HCT116 (cell line): ENCODE measurements around the gene ZNF502. TPM values are rescaled to one million over a fixed set of nuclear protein-coding genes. Genes with fewer than 3 reads are reported as not detected.

Experiments used
- ATAC-seq: fragments of 200-7000 bp; cut with Tn5 transposase; 2 replicates; pipeline ENCODE4 v1.9.1; 2020; ENCODE audit warnings: mild to moderate bottlenecking, moderate library complexity
- BruUV-seq: library from RNA; stranded (reverse); fragments of 400-500 nt; replicated peaks from 2 replicates; lab custom pipeline; 2021; lab: Mats Ljungman, UMichigan
- CTCF ChIA-PET: fragments of 300-600 bp; sonication (Branson Sonifier 250); formaldehyde crosslinking; loops from one replicate; lab custom pipeline; 2021; ENCODE audit warnings: antibody characterized with exemption; lab: Charles Lee
- POLR2A ChIA-PET: fragments of 300-600, 350-600 bp; sonication (Branson Sonifier 250); formaldehyde crosslinking; loops from one replicate; lab custom pipeline; 2021; ENCODE audit warnings: antibody characterized with exemption; lab: Charles Lee
- RAD21 ChIA-PET, 2 experiments: fragments of 300-600 bp; sonication (Branson Sonifier 250); formaldehyde crosslinking; loops; one replicate each; lab custom pipeline; 2023; ENCODE audit warnings: low total read pairs in 2 of 2; ENCODE audit not compliant: uncharacterized antibody in 2 of 2, unreplicated experiment in 2 of 2, low non-redundant PET in 1 of 2; lab: Charles Lee
- DNase-seq: peaks from one replicate; pipeline ENCODE4 v3.0.0-alpha.2; 2010; ENCODE audit warnings: low read depth, low spot score
- H2AFZ ChIP-seq: fragments of 200-600 bp; shearing (Covaris generic), sonication (generic); 2 replicates; pipeline ENCODE4 v1.6.1; 2017; ENCODE audit warnings: low read depth, mixed run types, mixed read lengths, antibody characterized with exemption, low read length; ENCODE audit not compliant: poor library complexity, severe bottlenecking
- H3K27ac ChIP-seq: 2 replicates; pipeline ENCODE4 v1.5.1; 2012; ENCODE audit warnings: low read depth, low read length
- H3K27me3 ChIP-seq: fragments of 200-600 bp; sonication (generic); 2 replicates; pipeline ENCODE4 v1.6.1; 2016; ENCODE audit warnings: mixed run types, low read length, mixed read lengths; ENCODE audit not compliant: insufficient read depth
- H3K36me3 ChIP-seq, 2 experiments: fragments of 200-500 bp in 1 of 2; fragments of 200-600 bp in 1 of 2; sonication (Bioruptor generic) in 1 of 2; sonication (generic) in 1 of 2; 2 replicates each; pipeline versions ENCODE4 v1.5.1 to v1.6.1; 2014 to 2016; ENCODE audit warnings: low read length in 2 of 2, inconsistent platforms in 1 of 2, mixed read lengths in 1 of 2, mixed run types in 1 of 2; ENCODE audit not compliant: insufficient read depth in 2 of 2, control insufficient read depth in 1 of 2
- H3K4me1 ChIP-seq, 2 experiments: fragments of 200-600 bp in 1 of 2; sonication (generic) in 1 of 2; 2 replicates each; pipeline versions ENCODE4 v1.5.1 to v1.6.1; 2012 to 2017; ENCODE audit warnings: low read length in 2 of 2, inconsistent platforms in 1 of 2, mild to moderate bottlenecking in 1 of 2, mixed read lengths in 1 of 2, mixed run types in 1 of 2, moderate library complexity in 1 of 2; ENCODE audit not compliant: insufficient read depth in 2 of 2, control insufficient read depth in 1 of 2
- H3K4me2 ChIP-seq: fragments of 200-600 bp; sonication (generic); 2 replicates; pipeline ENCODE4 v1.6.1; 2017; ENCODE audit warnings: mixed run types, low read length, mixed read lengths
- H3K4me3 ChIP-seq, 2 experiments: fragments of 200-600 bp in 1 of 2; sonication (generic) in 1 of 2; replicated peaks in 1 of 2; 2 replicates each; pipeline ENCODE4 v1.5.1; 2011 to 2016; ENCODE audit warnings: low read length in 2 of 2, control low read depth in 1 of 2, low read depth in 1 of 2, mild to moderate bottlenecking in 1 of 2, mixed read lengths in 1 of 2, mixed run types in 1 of 2
- H3K79me2 ChIP-seq: fragments of 200-600 bp; sonication (generic); 2 replicates; pipeline ENCODE4 v1.6.1; 2017; ENCODE audit warnings: mild to moderate bottlenecking, mixed run types, low read length, moderate library complexity, mixed read lengths; ENCODE audit not compliant: insufficient read depth
- H3K9ac ChIP-seq: fragments of 200-600 bp; sonication (generic); 2 replicates; pipeline ENCODE4 v1.6.1; 2016; ENCODE audit warnings: low read length, mixed read lengths
- H3K9me2 ChIP-seq: fragments of 200-600 bp; sonication (generic), shearing (Covaris generic); 2 replicates; pipeline ENCODE4 v1.6.1; 2017; ENCODE audit warnings: mixed run types, mild to moderate bottlenecking, moderate library complexity; ENCODE audit not compliant: insufficient read depth
- H3K9me3 ChIP-seq, 2 experiments: fragments of 200-500 bp in 1 of 2; fragments of 200-600 bp in 1 of 2; sonication (Bioruptor generic) in 1 of 2; sonication (generic) in 1 of 2; 2 replicates each; pipeline ENCODE4 v1.6.1; 2014 to 2017; ENCODE audit warnings: low read length in 2 of 2, mixed read lengths in 2 of 2, inconsistent platforms in 1 of 2, low read depth in 1 of 2, mild to moderate bottlenecking in 1 of 2, mixed run types in 1 of 2, moderate library complexity in 1 of 2; ENCODE audit not compliant: control insufficient read depth in 1 of 2, insufficient read depth in 1 of 2
- H4K20me1 ChIP-seq: fragments of 200-600 bp; sonication (generic), shearing (Covaris generic); 2 replicates; pipeline ENCODE4 v1.6.1; 2017; ENCODE audit warnings: mixed run types, mild to moderate bottlenecking, moderate library complexity; ENCODE audit not compliant: insufficient read depth
- ATF3 ChIP-seq: IDR thresholded peaks from 2 replicates; pipeline ENCODE4 v1.6.1; 2012
- CBX3 ChIP-seq: IDR thresholded peaks from 2 replicates; pipeline ENCODE4 v1.6.1; 2012; ENCODE audit warnings: low read depth
- CEBPB ChIP-seq: IDR thresholded peaks from 2 replicates; pipeline ENCODE4 v1.6.1; 2012; ENCODE audit warnings: low read depth
- CTCF ChIP-seq, 3 experiments: fragments of 200-600 bp in 1 of 3; sonication (generic) in 1 of 3; IDR thresholded peaks in 2 of 3; conservative IDR thresholded peaks in 1 of 3; 2 replicates each; pipeline ENCODE4 v1.5.1; 2012 to 2017; ENCODE audit warnings: low read depth in 2 of 3, low read length in 2 of 3, antibody characterized with exemption in 1 of 3, borderline replicate concordance in 1 of 3, control low read depth in 1 of 3, mild to moderate bottlenecking in 1 of 3, mixed read lengths in 1 of 3, mixed run types in 1 of 3, moderate library complexity in 1 of 3; ENCODE audit not compliant: insufficient read depth in 1 of 3
- EZH2 ChIP-seq: fragments of 200-600 bp; sonication (generic); IDR thresholded peaks from 2 replicates; pipeline ENCODE4 v1.6.1; 2017; ENCODE audit warnings: antibody characterized with exemption, mixed run types
- EZH2phosphoT487 ChIP-seq: fragments of 200-600 bp; IDR thresholded peaks from 2 replicates; pipeline ENCODE4 v1.6.1; 2018; ENCODE audit warnings: antibody characterized with exemption, borderline replicate concordance
- JUND ChIP-seq: IDR thresholded peaks from 2 replicates; pipeline ENCODE4 v1.6.1; 2012
- POLR2A ChIP-seq: IDR thresholded peaks from 2 replicates; pipeline ENCODE4 v1.7.0; 2011; ENCODE audit warnings: borderline replicate concordance; ENCODE audit not compliant: insufficient read depth, insufficient read length; ENCODE audit errors: extremely low read depth
- RAD21 ChIP-seq: IDR thresholded peaks from 2 replicates; pipeline ENCODE4 v1.6.1; 2012; ENCODE audit warnings: low read depth, mild to moderate bottlenecking
- SP1 ChIP-seq: IDR thresholded peaks from 2 replicates; pipeline ENCODE4 v1.6.1; 2012; ENCODE audit warnings: low read depth
- SRF ChIP-seq: IDR thresholded peaks from 2 replicates; pipeline ENCODE4 v1.6.1; 2012; ENCODE audit warnings: low read depth
- TCF7L2 ChIP-seq: IDR thresholded peaks from 2 replicates; pipeline ENCODE4 v1.7.0; 2011; ENCODE audit warnings: borderline replicate concordance, inconsistent platforms; ENCODE audit not compliant: insufficient read depth, insufficient read length; ENCODE audit errors: extremely low read depth
- ZNF274 ChIP-seq: fragments of 200-500 bp; sonication (Bioruptor generic); IDR thresholded peaks from 2 replicates; pipeline ENCODE4 v1.6.1; 2014; ENCODE audit warnings: mild to moderate bottlenecking, low read depth, low read length, inconsistent platforms
- intact Hi-C: fragments of 100-400 bp; cut with micrococcal nuclease; formaldehyde crosslinking; loops from 2 replicates; pipeline ENCODE4 v1.10.0; 2022
- total RNA-seq: library from RNA; stranded (reverse); gene quantifications from one replicate; pipeline ENCODE4 v1.2.1, GENCODE V29; 2021; ENCODE audit not compliant: unreplicated experiment

ZNF502 gene
- total RNA-seq, 1 experiment from 2014 or later = 1.5 TPM

GRCh38 chr3:44761424-44762169 lies 49.1 kb downstream of the ZNF502 start, which contains the start of the genes KIAA1143 and KIF15 (continued):
- TF ChIP-seq CTCF (IDR thresholded peaks at IDR 0.05 in 2 of 3, conservative IDR thresholded peaks at IDR 0.05 in 1 of 3; ENCODE audit: borderline replicate concordance in 1 of 3, insufficient read depth in 1 of 3, low read depth in 2 of 3, low read length in 2 of 3) (no peak), ZNF274 (no peak)

- BruUV-seq = TSS peak; percentile 80
- DNase-seq (no peak), ATAC-seq (no peak)
- ChIA-PET POLR2A (interaction anchor here (1.3 kb wide), 1 partner anchor 100 kb away, joined by 3 read pairs; no protein-coding TSS in a partner anchor), RAD21 (no interaction called here), CTCF (interaction anchor here (1.1 kb wide), 1 partner anchor 153 kb away, joined by 3 read pairs; no protein-coding TSS in a partner anchor)
- Histone ChIP-seq H3K27me3 (no peaks in the 10 kb centered on the region), H2AFZ (peak overlapping the region; percentile 65), H3K4me1 (peaks cover 7 to 10% of the 10 kb centered on the region in 2 experiments; a peak in 2 of 4 replicates), H3K9me3 (peaks cover 7 to 11% of the 10 kb centered on the region in 2 experiments; a peak in 3 of 4 replicates), H3K79me2 (peaks cover 86% of the 10 kb centered on the region), H3K9me2 (no peaks in the 10 kb centered on the region), H3K36me3 (peaks cover 0 to 40% of the 10 kb centered on the region in 2 experiments; a peak in 2 of 4 replicates), H3K4me2 (peak overlapping the region; percentile 82), H3K9ac (peak overlapping the region; percentile 76), H3K27ac (peak overlapping the region; percentile 77), H4K20me1 (no peaks in the 10 kb centered on the region), H3K4me3 (peak overlapping the region; percentile 81 to 93)
- TF ChIP-seq EZH2 (no peak), CEBPB (no peak), SP1 (no peak), RAD21 (no peak), ATF3 (no peak), EZH2phosphoT487 (no peak), ZNF274 (no peak), POLR2A (no peak), CBX3 (no peak), CTCF (IDR thresholded peaks at IDR 0.05 in 2 of 3, conservative IDR thresholded peaks at IDR 0.05 in 1 of 3; ENCODE audit: borderline replicate concordance in 1 of 3, insufficient read depth in 1 of 3, low read depth in 2 of 3, low read length in 2 of 3) (no peak), JUND (no peak), TCF7L2 (no peak), SRF (no peak)
- intact Hi-C loops = loop anchor here (5.0 to 10.0 kb wide), 3 partner anchors 203 to 267 kb away; no protein-coding TSS in a partner anchor
Observed at GRCh38 chr3:44762170-44762677, 49.8 kb downstream of the ZNF502 start.
